ENCODE results near the gene SAA2. TPM values are rescaled to one million over a fixed set of nuclear protein-coding genes. Genes with fewer than 3 reads are reported as not detected.

Gene SAA2
- total and polyA plus RNA-seq, 4 donors: 1.3 to 26.3 (median 21.8) TPM; not detected in 1

GRCh38 chr11:18243783-18244362 is 4.6 kb downstream of the SAA2 start:
- H3K27me3 ChIP-seq (ENCODE audit: control insufficient read depth in 1 of 2, insufficient read depth in 2 of 2, low read length in 1 of 2): no peaks in the 10 kb centered on the region
- WGBS, 2 donors: 5 to 8% methylated on average over 1 of the region's 1 CpG
- ATAC-seq (ENCODE audit: low FRiP score) (no peak), DNase-seq (peak in 1 of 2 donors; percentile 60)
- H3K36me3 ChIP-seq (ENCODE audit: control insufficient read depth in 1 of 2, insufficient read depth in 2 of 2, low read length in 1 of 2): no peaks in the 10 kb centered on the region
- no peaks in the 10 kb centered on the region for H3K4me1 ChIP-seq (ENCODE audit: control insufficient read depth in 1 of 2, insufficient read depth in 2 of 2, low read length in 2 of 2)
- H3K9me3 ChIP-seq (ENCODE audit: control insufficient read depth, low read length): no peaks in the 10 kb centered on the region
- intact Hi-C loops (cut with DNase I): loop anchor here in 1 of 2 donors (10.0 kb wide), 1 partner anchor 151 kb away; the partner anchor contains the start of gene LDHA
- no peak overlapping the region for H3K4me3 ChIP-seq (ENCODE audit: low read length in 2 of 2)
- no peak overlapping the region for H3K27ac ChIP-seq (ENCODE audit: low read depth in 1 of 2, low read length in 2 of 2)

- intact Hi-C loops (cut with DNase I): loop anchor here in 1 of 2 donors (10.0 kb wide), 1 partner anchor 155 kb away; the partner anchor contains the start of gene LDHA
- no peaks in the 10 kb centered on the region for H3K27me3 ChIP-seq (ENCODE audit: control insufficient read depth in 1 of 2, insufficient read depth in 2 of 2, low read length in 1 of 2)
- DNase-seq (no peak), ATAC-seq (ENCODE audit: low FRiP score) (no peak)
- no peaks in the 10 kb centered on the region for H3K4me1 ChIP-seq (ENCODE audit: control insufficient read depth in 1 of 2, insufficient read depth in 2 of 2, low read length in 2 of 2)
- H3K4me3 ChIP-seq (ENCODE audit: low read length in 2 of 2): no peak overlapping the region
- H3K9me3 ChIP-seq (ENCODE audit: control insufficient read depth, low read length): no peaks in the 10 kb centered on the region
- no peak overlapping the region for H3K27ac ChIP-seq (ENCODE audit: low read depth in 1 of 2, low read length in 2 of 2)
- WGBS, 2 donors: 83 to 85% methylated on average over 1 of the region's 1 CpG
- H3K36me3 ChIP-seq (ENCODE audit: control insufficient read depth in 1 of 2, insufficient read depth in 2 of 2, low read length in 1 of 2): no peaks in the 10 kb centered on the region
Measured at GRCh38 chr11:18239655-18240054, 8.8 kb downstream of the SAA2 start.

- Histone ChIP-seq H3K9me3 (ENCODE audit: control insufficient read depth, low read length) (no peaks in the 10 kb centered on the region), H3K36me3 (ENCODE audit: control insufficient read depth in 1 of 2, insufficient read depth in 2 of 2, low read length in 1 of 2) (no peaks in the 10 kb centered on the region), H3K4me1 (ENCODE audit: control insufficient read depth in 1 of 2, insufficient read depth in 2 of 2, low read length in 2 of 2) (no peaks in the 10 kb centered on the region), H3K4me3 (ENCODE audit: low read length in 2 of 2) (no peak within 1 kb of the TSS), H3K27ac (ENCODE audit: low read depth in 1 of 2, low read length in 2 of 2) (no peak within 1 kb of the TSS), H3K27me3 (ENCODE audit: control insufficient read depth in 1 of 2, insufficient read depth in 2 of 2, low read length in 1 of 2) (no peaks in the 10 kb centered on the region)
- DNase-seq (no peak), ATAC-seq (ENCODE audit: low FRiP score) (no peak)
- intact Hi-C loops (cut with DNase I): no loop called here
- WGBS, 2 donors: 60 to 67% methylated on average over 2 of the region's 2 CpGs
Measured at GRCh38 chr11:18236664-18237356, 11.7 kb downstream of the SAA2 start, which contains the start of gene SAA4. Gene SAA4 (minus strand): TSS chr11:18236802. CDS start chr11:18235926, 876 bp downstream.

GRCh38 chr11:18235394-18236334 is 12.8 kb downstream of the SAA2 start:
- H3K9me3 ChIP-seq (ENCODE audit: control insufficient read depth, low read length): no peaks in the 10 kb centered on the region
- no peak overlapping the region for H3K4me3 ChIP-seq (ENCODE audit: low read length in 2 of 2)
- no peak overlapping the region for H3K27ac ChIP-seq (ENCODE audit: low read depth in 1 of 2, low read length in 2 of 2)
- H3K27me3 ChIP-seq (ENCODE audit: control insufficient read depth in 1 of 2, insufficient read depth in 2 of 2, low read length in 1 of 2): no peaks in the 10 kb centered on the region
- H3K36me3 ChIP-seq (ENCODE audit: control insufficient read depth in 1 of 2, insufficient read depth in 2 of 2, low read length in 1 of 2): no peaks in the 10 kb centered on the region
- ATAC-seq (ENCODE audit: low FRiP score) (no peak), DNase-seq (no peak)
- intact Hi-C loops (cut with DNase I): no loop called here
- H3K4me1 ChIP-seq (ENCODE audit: control insufficient read depth in 1 of 2, insufficient read depth in 2 of 2, low read length in 2 of 2): no peaks in the 10 kb centered on the region
- 58 to 59% methylated on average over 8 of the region's 8 CpGs for WGBS, 2 donors

GRCh38 chr11:18233912-18234311 is 14.6 kb downstream of the SAA2 start:
- Histone ChIP-seq H3K4me3 (ENCODE audit: low read length in 2 of 2) (no peak overlapping the region), H3K9me3 (ENCODE audit: control insufficient read depth, low read length) (no peaks in the 10 kb centered on the region), H3K36me3 (ENCODE audit: control insufficient read depth in 1 of 2, insufficient read depth in 2 of 2, low read length in 1 of 2) (no peaks in the 10 kb centered on the region), H3K27ac (ENCODE audit: low read depth in 1 of 2, low read length in 2 of 2) (no peak overlapping the region), H3K4me1 (ENCODE audit: control insufficient read depth in 1 of 2, insufficient read depth in 2 of 2, low read length in 2 of 2) (no peaks in the 10 kb centered on the region), H3K27me3 (ENCODE audit: control insufficient read depth in 1 of 2, insufficient read depth in 2 of 2, low read length in 1 of 2) (no peaks in the 10 kb centered on the region)
- 88 to 93% methylated on average over 4 of the region's 4 CpGs for WGBS, 2 donors
- DNase-seq (no peak), ATAC-seq (ENCODE audit: low FRiP score) (no peak)
- intact Hi-C loops (cut with DNase I): no loop called here

GRCh38 chr11:18230859-18231258 is 17.6 kb downstream of the SAA2 start:
- no peaks in the 10 kb centered on the region for H3K4me1 ChIP-seq (ENCODE audit: control insufficient read depth in 1 of 2, insufficient read depth in 2 of 2, low read length in 2 of 2)
- no peak overlapping the region for H3K4me3 ChIP-seq (ENCODE audit: low read length in 2 of 2)
- no peaks in the 10 kb centered on the region for H3K36me3 ChIP-seq (ENCODE audit: control insufficient read depth in 1 of 2, insufficient read depth in 2 of 2, low read length in 1 of 2)
- 76 to 89% methylated on average over 2 of the region's 2 CpGs for WGBS, 2 donors
- ATAC-seq (ENCODE audit: low FRiP score): no peak
- DNase-seq: no peak
- intact Hi-C loops (cut with DNase I): no loop called here
- no peaks in the 10 kb centered on the region for H3K9me3 ChIP-seq (ENCODE audit: control insufficient read depth, low read length)
- no peaks in the 10 kb centered on the region for H3K27me3 ChIP-seq (ENCODE audit: control insufficient read depth in 1 of 2, insufficient read depth in 2 of 2, low read length in 1 of 2)
- H3K27ac ChIP-seq (ENCODE audit: low read depth in 1 of 2, low read length in 2 of 2): no peak overlapping the region

- no peak overlapping the region for H3K4me3 ChIP-seq (ENCODE audit: low read length in 2 of 2)
- H3K9me3 ChIP-seq (ENCODE audit: control insufficient read depth, low read length): no peaks in the 10 kb centered on the region
- H3K27me3 ChIP-seq (ENCODE audit: control insufficient read depth in 1 of 2, insufficient read depth in 2 of 2, low read length in 1 of 2): no peaks in the 10 kb centered on the region
- H3K4me1 ChIP-seq (ENCODE audit: control insufficient read depth in 1 of 2, insufficient read depth in 2 of 2, low read length in 2 of 2): no peaks in the 10 kb centered on the region
- DNase-seq (no peak), ATAC-seq (ENCODE audit: low FRiP score) (no peak)
- H3K27ac ChIP-seq (ENCODE audit: low read depth in 1 of 2, low read length in 2 of 2): no peak overlapping the region
- intact Hi-C loops (cut with DNase I): no loop called here
- WGBS, 2 donors: 84 to 85% methylated on average over 2 to 3 of the region's 3 CpGs
- H3K36me3 ChIP-seq (ENCODE audit: control insufficient read depth in 1 of 2, insufficient read depth in 2 of 2, low read length in 1 of 2): no peaks in the 10 kb centered on the region
Measured at GRCh38 chr11:18229501-18229900, 19.0 kb downstream of the SAA2 start.

- H3K36me3 ChIP-seq (ENCODE audit: control insufficient read depth in 1 of 2, insufficient read depth in 2 of 2, low read length in 1 of 2): no peaks in the 10 kb centered on the region
- 44 to 63% methylated on average over 2 of the region's 2 CpGs for WGBS, 2 donors
- H3K9me3 ChIP-seq (ENCODE audit: control insufficient read depth, low read length): no peaks in the 10 kb centered on the region
- DNase-seq (no peak), ATAC-seq (ENCODE audit: low FRiP score) (no peak)
- no peak overlapping the region for H3K4me3 ChIP-seq (ENCODE audit: low read length in 2 of 2)
- H3K27me3 ChIP-seq (ENCODE audit: control insufficient read depth in 1 of 2, insufficient read depth in 2 of 2, low read length in 1 of 2): no peaks in the 10 kb centered on the region
- H3K27ac ChIP-seq (ENCODE audit: low read depth in 1 of 2, low read length in 2 of 2): no peak overlapping the region
- no peaks in the 10 kb centered on the region for H3K4me1 ChIP-seq (ENCODE audit: control insufficient read depth in 1 of 2, insufficient read depth in 2 of 2, low read length in 2 of 2)
- intact Hi-C loops (cut with DNase I): no loop called here
Measured at GRCh38 chr11:18225913-18226312, 22.6 kb downstream of the SAA2 start.

Measured in aorta (tissue), 5 donors.